ENCODE results near the gene STEAP4.

The STEAP4 gene

DNA sequence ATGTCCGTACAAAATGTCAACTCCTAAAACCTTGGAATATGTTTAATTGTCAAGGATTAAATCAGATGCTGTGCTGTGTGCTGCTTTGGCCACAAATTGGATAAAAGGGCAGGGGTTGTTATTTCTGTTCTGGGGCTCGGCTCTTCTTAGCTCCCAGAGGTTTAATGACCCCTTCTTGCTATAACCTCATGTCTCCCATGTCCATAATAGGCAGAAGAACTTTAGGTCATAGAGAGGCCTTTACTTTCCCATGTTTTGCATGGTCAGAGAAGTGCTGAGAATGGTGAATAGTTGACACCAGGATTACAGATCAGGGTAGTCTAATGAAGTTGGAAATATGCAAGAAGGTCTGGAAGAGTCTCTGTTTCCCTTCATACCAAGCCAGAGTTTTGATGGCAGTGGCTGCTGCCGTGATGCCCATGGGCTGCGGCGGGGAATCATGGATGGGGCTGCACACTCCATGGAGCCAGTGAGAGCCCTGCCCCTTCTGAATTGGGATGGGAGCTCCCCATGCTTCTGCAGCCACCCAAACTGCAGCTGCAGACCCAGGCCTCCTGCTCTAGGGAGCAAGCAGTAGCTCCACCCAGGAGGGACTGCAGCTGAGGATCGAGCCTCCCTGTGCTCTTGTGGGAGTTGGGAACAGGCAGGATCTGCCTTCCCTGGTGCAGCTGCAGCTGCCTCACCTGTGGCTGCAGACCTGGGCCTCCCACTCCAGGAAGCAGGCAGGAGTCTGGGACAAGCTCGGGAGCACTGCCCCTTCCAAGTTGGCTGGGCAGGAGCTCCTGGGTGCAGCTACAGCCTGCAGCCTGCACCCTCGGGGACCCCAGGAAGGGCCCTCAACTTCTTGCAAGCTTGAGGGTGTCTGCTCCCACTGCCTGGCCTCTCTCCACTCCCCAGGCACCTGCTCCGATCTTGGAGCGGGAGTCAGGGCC, 23.1 kb upstream of the STEAP4 start:
- H3K9ac ChIP-seq (ENCODE audit: low read depth, low read length) = no peak overlapping the region
- no peaks in the 10 kb centered on the region for H3K27me3 ChIP-seq (ENCODE audit: control insufficient read depth, insufficient read depth, low read length)
- H3K9me3 ChIP-seq (ENCODE audit: control insufficient read depth, insufficient read depth, low read length) = no peaks in the 10 kb centered on the region
- no peaks in the 10 kb centered on the region for H3K36me3 ChIP-seq (ENCODE audit: control insufficient read depth, insufficient read depth, low read length)
- no peaks in the 10 kb centered on the region for H3K4me1 ChIP-seq (ENCODE audit: control insufficient read depth, insufficient read depth, low read length)
- H3K4me3 ChIP-seq (ENCODE audit: low read depth, low read length) = no peak overlapping the region

DNA sequence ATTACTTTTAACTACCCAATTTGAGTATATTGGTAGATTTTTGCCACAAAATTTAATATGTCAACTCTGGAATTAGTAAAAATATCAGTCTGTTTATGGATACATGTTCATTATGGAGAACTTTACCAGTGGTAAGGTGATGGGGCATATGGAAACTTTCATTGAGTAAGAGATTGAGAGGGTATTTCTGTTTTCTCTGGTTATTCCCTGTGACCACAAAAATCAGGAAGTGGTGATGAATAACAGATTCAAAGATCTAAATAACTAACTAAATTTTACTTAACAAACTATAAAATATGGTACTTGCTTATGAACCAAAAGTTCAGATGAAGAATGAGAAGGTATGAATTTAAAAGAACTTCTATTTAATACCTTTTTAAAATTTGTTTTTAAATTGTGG, 22.1 kb upstream of the STEAP4 start:
- no peaks in the 10 kb centered on the region for H3K4me1 ChIP-seq (ENCODE audit: control insufficient read depth, insufficient read depth, low read length)
- H3K9me3 ChIP-seq (ENCODE audit: control insufficient read depth, insufficient read depth, low read length) = no peaks in the 10 kb centered on the region
- H3K36me3 ChIP-seq (ENCODE audit: control insufficient read depth, insufficient read depth, low read length) = no peaks in the 10 kb centered on the region
- H3K27me3 ChIP-seq (ENCODE audit: control insufficient read depth, insufficient read depth, low read length) = no peaks in the 10 kb centered on the region
- no peak overlapping the region for H3K9ac ChIP-seq (ENCODE audit: low read depth, low read length)
- H3K4me3 ChIP-seq (ENCODE audit: low read depth, low read length) = no peak overlapping the region

DNA sequence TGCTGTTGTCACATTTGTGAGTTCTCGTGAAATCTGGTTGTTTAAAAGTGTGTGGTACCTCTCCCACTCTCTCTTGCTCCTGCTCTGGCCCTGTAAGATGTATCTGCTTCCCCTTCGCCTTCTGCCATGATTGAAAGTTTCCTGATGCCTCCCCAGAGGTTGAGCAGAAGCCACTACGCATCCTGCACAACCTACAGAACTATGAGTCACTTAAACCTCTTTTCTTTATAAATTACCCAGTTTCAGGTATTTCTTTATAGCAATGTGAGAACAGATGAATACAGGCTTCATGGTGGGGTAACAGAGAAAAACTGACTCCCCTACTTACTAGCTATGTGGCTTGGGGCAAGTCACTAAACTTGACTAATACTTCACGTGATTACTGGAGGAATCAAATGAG, 18.0 kb upstream of the STEAP4 start:
- H3K9ac ChIP-seq (ENCODE audit: low read depth, low read length) = no peak overlapping the region
- no peaks in the 10 kb centered on the region for H3K36me3 ChIP-seq (ENCODE audit: control insufficient read depth, insufficient read depth, low read length)
- H3K4me1 ChIP-seq (ENCODE audit: control insufficient read depth, insufficient read depth, low read length) = no peaks in the 10 kb centered on the region
- no peak overlapping the region for H3K4me3 ChIP-seq (ENCODE audit: low read depth, low read length)
- no peaks in the 10 kb centered on the region for H3K9me3 ChIP-seq (ENCODE audit: control insufficient read depth, insufficient read depth, low read length)
- no peaks in the 10 kb centered on the region for H3K27me3 ChIP-seq (ENCODE audit: control insufficient read depth, insufficient read depth, low read length)

DNA sequence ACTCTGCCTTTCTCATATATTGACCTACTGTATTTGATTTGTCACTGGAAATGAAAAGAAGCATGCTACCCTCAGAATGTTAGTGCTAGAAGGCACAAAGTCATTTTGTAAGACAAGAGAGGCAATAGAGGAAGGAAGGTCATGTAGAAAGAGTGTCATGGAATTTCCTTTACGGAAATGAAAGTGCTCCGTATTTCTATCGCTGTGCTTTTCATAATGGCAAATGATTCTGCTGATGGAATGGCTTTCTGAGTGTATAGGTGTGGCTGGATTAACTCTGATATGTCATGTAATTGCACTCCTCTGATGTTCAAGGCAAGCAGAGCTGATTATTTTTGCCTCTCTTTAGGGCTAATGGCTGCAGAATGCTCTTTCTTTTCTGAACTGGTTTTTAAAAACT, 15.5 kb upstream of the STEAP4 start:
- H3K36me3 ChIP-seq (ENCODE audit: control insufficient read depth, insufficient read depth, low read length) = no peaks in the 10 kb centered on the region
- H3K27me3 ChIP-seq (ENCODE audit: control insufficient read depth, insufficient read depth, low read length) = no peaks in the 10 kb centered on the region
- H3K4me1 ChIP-seq (ENCODE audit: control insufficient read depth, insufficient read depth, low read length) = no peaks in the 10 kb centered on the region
- no peaks in the 10 kb centered on the region for H3K9me3 ChIP-seq (ENCODE audit: control insufficient read depth, insufficient read depth, low read length)
- H3K9ac ChIP-seq (ENCODE audit: low read depth, low read length) = no peak overlapping the region
- no peak overlapping the region for H3K4me3 ChIP-seq (ENCODE audit: low read depth, low read length)

DNA sequence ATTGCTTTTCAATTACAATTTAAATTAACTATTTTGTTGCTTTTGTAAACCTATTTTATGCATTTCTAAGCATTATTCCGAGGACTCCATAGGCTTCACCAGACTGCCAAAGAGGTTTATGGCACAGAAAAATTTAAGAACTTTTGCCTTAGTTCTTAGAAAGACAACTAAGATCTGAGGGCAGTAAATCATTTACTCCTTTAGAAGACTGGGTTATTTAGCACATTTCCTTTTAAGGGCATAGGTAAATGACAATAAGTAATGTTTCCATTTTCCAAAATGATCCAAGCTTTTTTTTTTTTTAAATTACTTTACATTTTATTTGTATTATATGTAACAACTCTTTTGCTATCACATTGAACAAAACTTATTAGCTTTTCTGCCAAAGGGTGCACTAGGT, 15.0 kb upstream of the STEAP4 start:
- H3K9me3 ChIP-seq (ENCODE audit: control insufficient read depth, insufficient read depth, low read length) = no peaks in the 10 kb centered on the region
- H3K4me1 ChIP-seq (ENCODE audit: control insufficient read depth, insufficient read depth, low read length) = no peaks in the 10 kb centered on the region
- no peaks in the 10 kb centered on the region for H3K27me3 ChIP-seq (ENCODE audit: control insufficient read depth, insufficient read depth, low read length)
- H3K9ac ChIP-seq (ENCODE audit: low read depth, low read length) = no peak overlapping the region
- no peak overlapping the region for H3K4me3 ChIP-seq (ENCODE audit: low read depth, low read length)
- no peaks in the 10 kb centered on the region for H3K36me3 ChIP-seq (ENCODE audit: control insufficient read depth, insufficient read depth, low read length)

DNA sequence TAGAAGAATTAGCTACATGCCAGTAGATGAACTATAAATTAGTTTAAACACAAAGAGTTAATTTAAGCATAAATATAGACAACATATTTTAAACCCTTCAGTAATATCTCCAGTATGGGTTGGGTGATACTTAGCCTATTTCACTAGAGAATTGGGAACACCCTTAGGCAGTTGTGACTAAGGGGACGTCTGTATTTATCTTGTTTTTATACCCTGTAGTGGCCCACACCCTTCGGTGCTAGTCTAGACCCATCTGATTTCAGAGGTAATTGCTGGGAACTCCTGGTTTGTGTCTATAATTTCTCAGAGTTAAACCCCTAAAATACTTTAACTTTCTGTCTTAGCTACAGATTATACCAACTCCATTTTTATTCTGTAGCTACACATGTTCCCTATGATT, 11.5 kb upstream of the STEAP4 start:
- Histone ChIP-seq H3K36me3 (ENCODE audit: control insufficient read depth, insufficient read depth, low read length) (no peaks in the 10 kb centered on the region), H3K4me3 (ENCODE audit: low read depth, low read length) (no peak overlapping the region), H3K9ac (ENCODE audit: low read depth, low read length) (no peak overlapping the region), H3K9me3 (ENCODE audit: control insufficient read depth, insufficient read depth, low read length) (no peaks in the 10 kb centered on the region), H3K4me1 (ENCODE audit: control insufficient read depth, insufficient read depth, low read length) (no peaks in the 10 kb centered on the region), H3K27me3 (ENCODE audit: control insufficient read depth, insufficient read depth, low read length) (no peaks in the 10 kb centered on the region)

DNA sequence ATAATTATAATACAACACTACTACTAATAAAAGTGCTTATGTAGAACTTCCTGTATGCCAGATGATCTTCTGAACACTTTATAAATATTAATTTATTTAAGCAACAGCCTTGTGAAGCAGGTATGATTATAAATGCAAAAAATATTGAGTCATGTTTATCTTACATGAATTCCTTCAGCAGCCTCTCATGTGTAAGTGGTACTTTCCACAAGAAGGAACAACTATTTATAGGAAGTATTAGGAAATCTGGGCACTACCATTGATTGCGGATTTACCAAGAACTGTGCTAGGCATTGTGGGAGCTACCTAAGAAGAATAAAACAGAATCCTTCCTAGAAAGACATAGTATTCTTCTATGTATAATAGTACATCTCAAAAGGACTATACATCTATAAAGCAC, 10.7 kb upstream of the STEAP4 start:
- Histone ChIP-seq H3K4me1 (ENCODE audit: control insufficient read depth, insufficient read depth, low read length) (no peaks in the 10 kb centered on the region), H3K9me3 (ENCODE audit: control insufficient read depth, insufficient read depth, low read length) (no peaks in the 10 kb centered on the region), H3K36me3 (ENCODE audit: control insufficient read depth, insufficient read depth, low read length) (no peaks in the 10 kb centered on the region), H3K4me3 (ENCODE audit: low read depth, low read length) (no peak overlapping the region), H3K9ac (ENCODE audit: low read depth, low read length) (no peak overlapping the region), H3K27me3 (ENCODE audit: control insufficient read depth, insufficient read depth, low read length) (no peaks in the 10 kb centered on the region)

DNA sequence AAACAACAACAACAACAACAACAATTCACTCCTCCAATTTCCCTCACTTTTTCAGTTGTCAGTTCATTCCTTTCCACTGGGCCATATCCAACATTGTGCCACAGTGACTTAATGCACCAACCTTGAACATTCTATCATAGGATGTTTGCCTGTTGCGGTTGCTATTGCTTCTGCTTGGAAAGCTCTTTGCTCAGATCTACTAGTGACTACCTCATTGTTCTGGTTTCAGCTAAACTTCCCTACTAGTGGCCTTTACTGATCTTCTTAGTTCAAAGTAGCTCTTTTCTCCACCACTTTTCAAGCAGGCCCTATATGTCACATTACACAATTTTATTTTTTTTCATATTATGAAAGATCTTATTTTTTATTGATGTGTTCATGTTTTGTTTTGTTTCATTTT, 9.8 kb upstream of the STEAP4 start:
- H3K9me3 ChIP-seq (ENCODE audit: control insufficient read depth, insufficient read depth, low read length) = no peaks in the 10 kb centered on the region
- no peak overlapping the region for H3K9ac ChIP-seq (ENCODE audit: low read depth, low read length)
- H3K27me3 ChIP-seq (ENCODE audit: control insufficient read depth, insufficient read depth, low read length) = no peaks in the 10 kb centered on the region
- H3K4me1 ChIP-seq (ENCODE audit: control insufficient read depth, insufficient read depth, low read length) = no peaks in the 10 kb centered on the region
- no peaks in the 10 kb centered on the region for H3K36me3 ChIP-seq (ENCODE audit: control insufficient read depth, insufficient read depth, low read length)
- H3K4me3 ChIP-seq (ENCODE audit: low read depth, low read length) = no peak overlapping the region

DNA sequence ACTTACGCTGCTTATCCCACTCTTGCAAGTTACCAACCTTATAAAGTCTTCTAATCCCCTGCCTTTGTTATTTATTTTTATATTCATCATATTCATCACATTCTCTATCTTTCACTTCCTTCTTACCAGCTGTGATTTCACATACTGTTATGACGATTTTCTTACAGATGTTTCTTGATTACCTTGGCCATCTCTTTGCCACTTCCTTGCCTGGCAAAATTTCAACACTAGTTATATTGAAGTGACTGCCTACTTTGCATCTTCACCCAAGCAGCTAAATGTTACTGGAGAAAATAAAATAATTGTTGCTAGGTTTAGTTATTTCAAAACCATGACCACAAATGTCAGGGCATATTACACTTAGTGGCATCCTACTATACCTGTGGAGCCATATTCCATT, 8.8 kb upstream of the STEAP4 start:
- Histone ChIP-seq H3K4me1 (ENCODE audit: control insufficient read depth, insufficient read depth, low read length) (no peaks in the 10 kb centered on the region), H3K4me3 (ENCODE audit: low read depth, low read length) (no peak overlapping the region), H3K27me3 (ENCODE audit: control insufficient read depth, insufficient read depth, low read length) (no peaks in the 10 kb centered on the region), H3K36me3 (ENCODE audit: control insufficient read depth, insufficient read depth, low read length) (no peaks in the 10 kb centered on the region), H3K9ac (ENCODE audit: low read depth, low read length) (no peak overlapping the region), H3K9me3 (ENCODE audit: control insufficient read depth, insufficient read depth, low read length) (no peaks in the 10 kb centered on the region)

DNA sequence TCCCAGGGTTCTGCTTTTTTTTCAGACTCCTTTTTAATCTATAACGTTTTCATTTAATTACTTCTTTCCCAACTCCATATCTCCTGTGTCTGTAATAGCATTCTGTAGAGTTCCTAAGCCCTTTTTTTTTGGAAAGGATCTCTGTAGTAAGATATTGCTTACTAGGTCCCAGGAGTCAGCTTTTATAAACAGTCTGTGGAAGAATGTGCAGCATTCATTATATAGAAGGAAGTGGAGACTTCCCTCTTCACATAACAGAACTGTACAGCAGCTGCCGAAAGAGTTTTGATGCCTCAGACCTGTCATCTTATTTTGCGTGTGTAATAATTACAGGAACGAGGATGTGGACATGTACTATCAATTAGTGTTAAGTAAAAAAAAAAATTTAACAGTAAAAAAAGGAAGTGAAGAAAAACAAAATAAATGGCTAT, 7.4 kb upstream of the STEAP4 start:
- H3K4me1 ChIP-seq (ENCODE audit: control insufficient read depth, insufficient read depth, low read length) = no peaks in the 10 kb centered on the region
- H3K9me3 ChIP-seq (ENCODE audit: control insufficient read depth, insufficient read depth, low read length) = no peaks in the 10 kb centered on the region
- no peak overlapping the region for H3K9ac ChIP-seq (ENCODE audit: low read depth, low read length)
- no peaks in the 10 kb centered on the region for H3K27me3 ChIP-seq (ENCODE audit: control insufficient read depth, insufficient read depth, low read length)
- H3K36me3 ChIP-seq (ENCODE audit: control insufficient read depth, insufficient read depth, low read length) = no peaks in the 10 kb centered on the region
- H3K4me3 ChIP-seq (ENCODE audit: low read depth, low read length) = no peak overlapping the region

DNA sequence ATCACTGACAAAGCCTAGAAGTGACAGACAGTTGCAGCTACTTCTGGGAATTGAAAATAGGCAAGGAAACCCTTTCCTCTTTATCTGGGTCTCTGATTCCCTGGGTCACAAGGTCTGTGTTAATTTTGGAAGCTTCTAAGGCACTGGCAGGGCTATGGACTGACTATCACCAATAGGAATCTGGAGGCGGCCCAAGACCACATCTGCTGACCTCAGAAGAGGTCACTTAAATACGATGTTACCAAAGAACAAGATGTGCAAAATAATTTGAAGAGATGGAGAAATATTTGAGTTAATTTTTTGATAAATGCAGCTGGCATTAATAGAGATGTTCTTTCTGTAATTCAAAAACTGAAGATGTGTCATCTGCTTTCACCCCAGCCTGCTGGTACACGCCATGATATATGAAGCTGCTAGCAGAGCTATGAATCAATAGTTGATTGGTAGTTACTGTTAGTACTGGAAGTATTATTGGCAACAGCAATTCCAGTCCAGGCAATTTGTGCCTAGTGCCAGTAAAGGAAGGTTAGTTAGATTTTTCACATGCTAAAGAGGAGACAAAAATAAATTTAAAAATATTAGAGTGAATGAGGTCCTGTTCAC, 5.5 kb upstream of the STEAP4 start:
- H3K9me3 ChIP-seq (ENCODE audit: control insufficient read depth, insufficient read depth, low read length) = no peaks in the 10 kb centered on the region
- peaks cover 9% of the 10 kb centered on the region for H3K27me3 ChIP-seq (ENCODE audit: control insufficient read depth, insufficient read depth, low read length)
- H3K9ac ChIP-seq (ENCODE audit: low read depth, low read length) = no peak overlapping the region
- no peak overlapping the region for H3K4me3 ChIP-seq (ENCODE audit: low read depth, low read length)
- H3K36me3 ChIP-seq (ENCODE audit: control insufficient read depth, insufficient read depth, low read length) = no peaks in the 10 kb centered on the region
- no peaks in the 10 kb centered on the region for H3K4me1 ChIP-seq (ENCODE audit: control insufficient read depth, insufficient read depth, low read length)

DNA sequence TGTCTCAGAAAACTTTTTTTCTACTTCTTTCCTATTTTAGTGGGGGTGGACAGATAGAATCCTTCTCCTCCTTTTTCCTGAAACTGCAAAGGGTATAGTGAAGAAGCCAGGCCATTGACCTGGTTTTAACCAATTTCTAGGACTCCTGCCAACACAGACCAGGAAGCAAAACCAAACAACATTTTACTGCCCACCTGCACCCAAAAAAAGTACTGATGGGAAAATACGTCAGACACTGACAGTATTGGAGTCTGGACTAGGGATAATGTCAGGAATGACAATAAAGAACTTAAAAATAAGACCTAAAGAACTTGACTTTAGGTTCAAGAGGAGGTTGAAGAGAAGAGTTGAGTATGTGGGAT, 5.0 kb upstream of the STEAP4 start:
- Histone ChIP-seq H3K9me3 (ENCODE audit: control insufficient read depth, insufficient read depth, low read length) (no peaks in the 10 kb centered on the region), H3K27me3 (ENCODE audit: control insufficient read depth, insufficient read depth, low read length) (peaks cover 12% of the 10 kb centered on the region), H3K9ac (ENCODE audit: low read depth, low read length) (no peak overlapping the region), H3K4me3 (ENCODE audit: low read depth, low read length) (no peak overlapping the region), H3K36me3 (ENCODE audit: control insufficient read depth, insufficient read depth, low read length) (no peaks in the 10 kb centered on the region), H3K4me1 (ENCODE audit: control insufficient read depth, insufficient read depth, low read length) (no peaks in the 10 kb centered on the region)
